Measurements from ENCODE around the gene TAF11L13.

DNA sequence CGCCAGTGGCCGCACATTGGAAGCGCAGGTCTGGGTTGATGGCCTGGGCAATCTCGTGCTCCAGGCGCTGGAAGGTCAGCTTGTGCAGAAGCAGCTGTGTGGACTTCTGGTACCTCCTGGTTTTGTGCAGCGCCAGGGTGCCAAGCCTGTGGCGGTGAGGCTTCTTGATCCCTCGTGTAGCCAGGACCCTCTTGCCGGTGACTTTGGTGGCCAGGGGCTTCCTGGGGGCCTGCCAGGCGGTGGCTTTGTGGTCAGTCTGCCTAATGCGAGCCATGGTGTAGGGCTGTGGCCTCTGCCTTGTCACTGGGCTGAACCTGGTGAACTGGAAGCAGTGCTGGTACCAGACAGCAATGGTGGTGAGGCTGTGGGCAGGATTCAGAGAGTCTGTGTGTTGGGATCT, 6.2 kb upstream of the TAF11L13 start:
- TF ChIP-seq POLR2AphosphoS5 (IDR thresholded peaks at IDR 0.05) (no peak), POLR2A (IDR thresholded peaks at IDR 0.05) (no peak)
- TF ChIP-seq, protein P1, sequence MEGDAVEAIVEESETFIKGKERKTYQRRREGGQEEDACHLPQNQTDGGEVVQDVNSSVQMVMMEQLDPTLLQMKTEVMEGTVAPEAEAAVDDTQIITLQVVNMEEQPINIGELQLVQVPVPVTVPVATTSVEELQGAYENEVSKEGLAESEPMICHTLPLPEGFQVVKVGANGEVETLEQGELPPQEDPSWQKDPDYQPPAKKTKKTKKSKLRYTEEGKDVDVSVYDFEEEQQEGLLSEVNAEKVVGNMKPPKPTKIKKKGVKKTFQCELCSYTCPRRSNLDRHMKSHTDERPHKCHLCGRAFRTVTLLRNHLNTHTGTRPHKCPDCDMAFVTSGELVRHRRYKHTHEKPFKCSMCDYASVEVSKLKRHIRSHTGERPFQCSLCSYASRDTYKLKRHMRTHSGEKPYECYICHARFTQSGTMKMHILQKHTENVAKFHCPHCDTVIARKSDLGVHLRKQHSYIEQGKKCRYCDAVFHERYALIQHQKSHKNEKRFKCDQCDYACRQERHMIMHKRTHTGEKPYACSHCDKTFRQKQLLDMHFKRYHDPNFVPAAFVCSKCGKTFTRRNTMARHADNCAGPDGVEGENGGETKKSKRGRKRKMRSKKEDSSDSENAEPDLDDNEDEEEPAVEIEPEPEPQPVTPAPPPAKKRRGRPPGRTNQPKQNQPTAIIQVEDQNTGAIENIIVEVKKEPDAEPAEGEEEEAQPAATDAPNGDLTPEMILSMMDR (IDR thresholded peaks at IDR 0.05): no peak
